ENCODE data around the gene VSNL1. TPM values are rescaled to one million over a fixed set of nuclear protein-coding genes. Genes with fewer than 3 reads are reported as not detected.

The VSNL1 gene
- total RNA-seq, 1 experiment from 2014 or later = 68.6 TPM

DNA sequence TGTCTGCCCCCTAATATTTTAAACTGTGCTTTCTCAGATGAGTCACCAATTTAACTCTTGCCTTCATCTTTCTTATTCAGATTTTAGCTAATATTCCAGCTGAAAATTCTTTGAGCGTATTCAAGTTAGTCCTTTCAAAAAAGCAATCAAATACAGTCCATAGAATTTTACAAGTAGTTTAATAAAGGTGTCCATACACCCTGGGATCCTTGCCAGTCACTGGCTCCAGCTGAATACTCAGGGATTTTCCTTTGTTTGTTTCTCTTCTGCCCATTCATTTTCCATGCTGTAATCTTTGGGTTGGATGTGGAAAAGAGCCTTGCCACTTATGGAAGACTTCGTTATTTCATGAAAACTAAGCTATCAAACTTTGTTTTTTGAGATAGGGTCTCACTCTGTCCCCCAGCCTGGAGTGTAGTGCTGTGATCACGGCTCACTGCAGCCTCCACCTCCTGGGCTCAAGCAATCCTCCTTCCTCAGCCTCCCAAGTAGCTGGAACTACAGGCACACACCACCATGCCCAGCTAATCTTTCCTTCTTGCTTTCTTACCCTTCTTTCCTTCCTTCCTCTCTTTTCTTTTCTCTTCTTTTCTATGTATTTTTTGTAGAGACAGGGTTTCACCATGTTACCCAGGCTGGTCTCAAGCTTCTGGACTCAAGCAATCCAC is 34.0 kb downstream of the VSNL1 start:
- no peak for DNase-seq (ENCODE audit: low read depth)
- in situ Hi-C loops (cut with HindIII; ENCODE audit: low pct_unique_long_range_greater_than_20kb, low sequenced_read_pairs) = no loop called here

DNA sequence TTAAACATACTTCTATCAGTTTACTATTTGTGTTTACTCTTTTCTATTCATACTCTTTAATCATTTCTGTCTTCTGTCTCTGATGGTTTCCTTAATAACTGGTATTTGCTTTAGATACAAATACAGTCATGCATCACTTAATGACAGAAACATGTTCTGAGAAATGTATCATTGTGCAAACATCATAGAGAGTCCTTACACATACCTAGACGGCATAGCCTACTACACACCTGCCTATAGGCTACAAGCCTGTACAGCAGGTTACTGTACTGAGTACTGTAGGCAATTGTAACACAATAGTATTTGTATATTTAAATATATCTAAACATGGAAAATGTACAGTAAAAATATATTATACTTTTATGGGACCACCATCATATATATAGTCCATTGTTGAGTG is 36.3 kb downstream of the VSNL1 start:
- in situ Hi-C loops (cut with HindIII; ENCODE audit: low pct_unique_long_range_greater_than_20kb, low sequenced_read_pairs) = no loop called here
- no peak for DNase-seq (ENCODE audit: low read depth)

DNA sequence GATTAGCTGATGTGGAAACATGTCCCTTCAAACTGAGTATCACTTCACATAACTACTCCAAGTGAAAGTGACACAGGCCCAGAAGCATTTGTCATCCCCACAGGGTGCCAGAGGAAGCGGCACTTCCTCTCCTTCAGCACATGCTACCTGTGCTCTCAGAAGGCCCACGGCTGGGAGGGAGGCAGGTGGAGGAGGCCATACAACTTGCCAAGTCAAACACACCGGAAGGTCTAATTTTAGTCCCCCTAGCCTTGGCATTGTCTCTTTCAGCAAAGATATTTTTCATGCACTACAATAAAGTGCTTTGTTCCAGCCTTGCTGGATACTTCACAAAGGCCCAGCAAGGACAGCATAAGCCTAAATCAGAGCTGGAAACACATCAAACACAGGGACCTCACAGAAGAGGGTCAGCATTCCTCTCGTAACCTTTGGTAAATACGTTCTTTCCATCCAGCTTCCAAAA is 38.0 kb downstream of the VSNL1 start:
- in situ Hi-C loops (cut with HindIII; ENCODE audit: low pct_unique_long_range_greater_than_20kb, low sequenced_read_pairs) = no loop called here
- no peak for DNase-seq (ENCODE audit: low read depth)

DNA sequence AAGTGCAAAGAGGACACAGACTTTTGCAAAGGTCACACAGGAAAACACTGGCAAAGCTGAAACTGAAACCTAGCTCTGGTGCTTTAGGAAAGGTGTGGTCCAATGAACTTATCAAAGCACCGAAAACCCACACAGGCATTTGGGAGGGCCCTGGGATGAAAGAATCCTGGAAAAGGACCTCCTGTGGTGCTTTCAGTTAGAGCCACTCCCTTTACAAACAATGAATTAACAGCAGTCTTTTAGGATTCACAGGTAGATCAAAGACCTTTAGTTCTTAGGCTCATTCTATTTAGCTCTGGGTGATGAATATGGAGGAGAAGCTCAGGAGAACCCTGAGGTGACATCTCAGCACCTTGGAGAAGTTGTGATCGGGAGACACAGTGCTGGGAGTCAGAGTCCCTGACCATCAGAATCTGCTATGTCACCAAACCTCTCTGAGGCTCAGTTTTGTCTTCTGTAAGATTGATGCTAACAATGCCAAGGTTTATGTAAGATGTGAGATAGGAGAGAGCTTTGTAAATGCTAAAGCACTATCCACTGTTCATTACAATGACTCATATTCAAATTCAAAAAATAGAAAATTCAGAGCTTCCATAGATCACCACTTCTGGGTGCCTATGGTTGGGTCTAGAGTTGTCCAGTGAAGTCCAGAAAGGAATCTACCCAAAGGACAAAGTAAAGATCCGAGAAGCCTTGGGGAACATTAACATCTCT is 39.3 kb downstream of the VSNL1 start:
- in situ Hi-C loops (cut with HindIII; ENCODE audit: low pct_unique_long_range_greater_than_20kb, low sequenced_read_pairs) = no loop called here
- no peak for DNase-seq (ENCODE audit: low read depth)

DNA sequence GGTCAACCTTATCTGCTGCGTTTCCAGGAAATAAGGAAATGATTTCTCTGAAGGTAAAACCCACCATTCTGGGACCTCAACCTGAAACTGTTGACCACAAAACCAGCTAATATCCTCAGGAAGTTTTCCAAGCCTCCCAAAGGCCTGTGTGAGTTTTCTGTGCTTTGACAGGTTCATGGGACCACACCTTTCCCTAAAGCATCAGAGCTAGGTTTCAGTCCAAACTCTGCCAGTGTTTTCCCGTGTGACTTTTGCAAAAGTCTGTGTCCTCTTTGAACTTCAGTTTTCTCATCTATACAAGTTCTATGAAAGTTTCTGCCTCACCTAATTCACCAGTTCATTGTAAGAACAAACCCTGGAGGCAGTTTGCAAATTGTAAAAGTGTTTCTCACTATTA is 39.8 kb downstream of the VSNL1 start:
- no peak for DNase-seq (ENCODE audit: low read depth)
- in situ Hi-C loops (cut with HindIII; ENCODE audit: low pct_unique_long_range_greater_than_20kb, low sequenced_read_pairs) = no loop called here

DNA sequence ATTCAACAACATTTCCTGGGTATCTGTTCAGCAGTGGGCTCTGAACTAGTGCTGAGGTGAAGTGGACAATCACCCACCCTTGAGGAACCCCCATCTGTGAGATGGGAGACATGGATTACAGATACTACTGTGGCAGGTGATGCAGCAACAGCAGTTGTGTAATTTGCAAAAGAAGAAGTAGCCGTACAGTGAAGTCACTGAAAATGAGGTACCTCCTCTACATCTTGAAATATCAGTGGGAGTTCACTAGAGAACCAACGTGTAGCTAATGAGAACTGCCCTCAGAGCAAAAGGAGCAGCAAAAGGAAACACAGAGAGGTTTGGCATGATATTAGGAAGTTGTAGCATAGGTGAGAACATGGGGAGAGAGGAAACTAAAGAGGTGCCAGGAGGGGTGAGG is 41.3 kb downstream of the VSNL1 start:
- no peak for DNase-seq (ENCODE audit: low read depth)
- in situ Hi-C loops (cut with HindIII; ENCODE audit: low pct_unique_long_range_greater_than_20kb, low sequenced_read_pairs) = no loop called here

DNA sequence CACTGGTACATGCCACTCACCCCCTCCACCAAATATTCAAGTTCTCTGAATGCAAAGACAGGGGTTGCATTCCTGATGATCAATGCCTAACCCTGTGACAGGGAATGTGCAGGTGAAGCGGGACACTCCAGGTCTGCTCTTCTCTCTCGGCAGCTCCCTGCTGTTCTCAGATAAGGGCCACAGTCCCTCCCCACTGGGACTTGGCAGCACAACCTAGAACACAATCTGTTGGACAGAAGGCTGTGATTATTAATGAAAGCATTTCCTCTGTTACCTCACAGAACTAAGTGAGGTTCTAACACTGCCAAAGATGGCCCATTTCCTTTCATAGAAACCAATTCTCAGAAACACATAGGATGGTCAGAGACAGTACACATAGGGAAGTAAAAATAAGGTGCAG is 42.7 kb downstream of the VSNL1 start:
- no peak for DNase-seq (ENCODE audit: low read depth)
- in situ Hi-C loops (cut with HindIII; ENCODE audit: low pct_unique_long_range_greater_than_20kb, low sequenced_read_pairs) = no loop called here

DNA sequence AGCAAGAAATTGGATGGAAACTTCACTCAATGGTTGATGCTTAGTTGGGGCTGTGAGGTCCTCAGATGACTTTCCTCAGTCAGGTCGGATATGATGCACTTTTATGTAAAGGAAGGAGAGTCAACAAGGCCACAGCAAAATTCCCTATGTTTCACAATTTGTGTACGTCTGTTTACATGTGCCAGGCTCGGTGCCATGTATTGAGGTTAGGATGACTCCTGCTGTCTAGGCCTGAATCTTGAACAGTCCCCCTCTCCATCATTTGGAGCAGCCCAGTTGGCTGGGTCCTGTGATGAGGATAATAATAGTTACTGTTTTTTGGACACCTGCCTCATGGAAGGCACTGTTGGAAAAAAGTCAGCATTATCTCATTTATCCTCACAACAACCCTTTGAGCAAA is 43.1 kb downstream of the VSNL1 start:
- in situ Hi-C loops (cut with HindIII; ENCODE audit: low pct_unique_long_range_greater_than_20kb, low sequenced_read_pairs) = no loop called here

DNA sequence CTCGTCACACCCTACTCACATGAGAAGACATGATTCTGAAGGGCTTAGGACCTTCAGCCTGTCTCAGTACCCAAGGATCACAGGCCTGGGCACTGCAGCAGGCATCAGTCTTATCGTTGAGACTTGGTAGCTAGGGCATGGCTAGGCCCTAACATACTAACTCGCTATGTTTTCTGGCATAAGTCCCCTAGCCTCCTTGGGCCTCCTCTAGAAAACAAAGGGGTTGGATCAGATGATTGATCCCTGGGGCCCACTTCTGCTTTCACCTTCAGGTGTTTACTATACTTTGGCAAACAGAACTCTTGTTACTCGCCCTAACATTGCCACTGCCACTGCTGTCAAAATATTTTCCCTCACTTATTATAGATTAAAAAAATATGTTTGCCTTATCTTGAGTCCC is 44.2 kb downstream of the VSNL1 start:
- in situ Hi-C loops (cut with HindIII; ENCODE audit: low pct_unique_long_range_greater_than_20kb, low sequenced_read_pairs) = no loop called here
- no peak for DNase-seq (ENCODE audit: low read depth)

More for the DNA sequence above, 43.1 kb downstream of the VSNL1 start:
- no peak for DNase-seq (ENCODE audit: low read depth)

DNA sequence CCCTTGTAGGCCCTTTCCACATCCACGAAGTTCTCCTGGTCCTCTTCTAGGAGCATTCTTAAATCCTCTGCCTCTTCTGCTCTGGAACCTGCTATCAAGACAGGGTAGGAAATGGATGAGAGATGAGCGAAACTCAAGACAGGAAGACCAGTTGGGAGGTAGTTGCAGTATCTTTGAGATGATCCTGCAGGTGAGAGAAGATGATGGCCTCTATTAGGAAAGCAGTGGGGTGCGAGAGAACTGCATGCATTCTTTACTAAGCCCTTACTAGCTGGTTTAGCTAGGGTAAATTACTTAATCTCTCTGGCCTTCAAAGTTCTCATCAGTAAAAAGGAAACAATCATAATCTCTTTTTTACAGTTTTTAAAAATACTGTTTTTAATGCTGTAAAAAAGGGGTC is 47.0 kb downstream of the VSNL1 start:
- DNase-seq (ENCODE audit: low read depth) = no peak
- in situ Hi-C loops (cut with HindIII; ENCODE audit: low pct_unique_long_range_greater_than_20kb, low sequenced_read_pairs) = no loop called here

DNA sequence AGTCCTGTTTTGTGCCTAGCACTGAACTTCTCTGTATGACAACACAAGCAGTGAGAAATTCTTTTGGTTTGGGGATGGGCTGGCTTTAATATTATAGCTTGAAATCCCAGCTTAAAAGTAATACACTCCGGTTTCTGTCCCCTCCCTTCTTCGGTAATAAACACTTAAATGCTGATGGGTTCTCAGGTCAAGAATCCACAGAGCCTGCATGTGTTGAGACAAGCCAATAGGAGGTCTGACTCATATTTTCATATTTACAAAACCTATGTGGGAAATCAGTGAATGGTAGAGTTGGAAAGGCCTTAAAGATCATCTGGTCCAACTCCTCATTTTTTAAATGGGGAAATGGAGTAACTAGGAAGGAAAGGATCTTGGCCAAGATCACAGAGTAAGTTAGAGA is 47.5 kb downstream of the VSNL1 start:
- in situ Hi-C loops (cut with HindIII; ENCODE audit: low pct_unique_long_range_greater_than_20kb, low sequenced_read_pairs) = no loop called here
- no peak for DNase-seq (ENCODE audit: low read depth)

DNA sequence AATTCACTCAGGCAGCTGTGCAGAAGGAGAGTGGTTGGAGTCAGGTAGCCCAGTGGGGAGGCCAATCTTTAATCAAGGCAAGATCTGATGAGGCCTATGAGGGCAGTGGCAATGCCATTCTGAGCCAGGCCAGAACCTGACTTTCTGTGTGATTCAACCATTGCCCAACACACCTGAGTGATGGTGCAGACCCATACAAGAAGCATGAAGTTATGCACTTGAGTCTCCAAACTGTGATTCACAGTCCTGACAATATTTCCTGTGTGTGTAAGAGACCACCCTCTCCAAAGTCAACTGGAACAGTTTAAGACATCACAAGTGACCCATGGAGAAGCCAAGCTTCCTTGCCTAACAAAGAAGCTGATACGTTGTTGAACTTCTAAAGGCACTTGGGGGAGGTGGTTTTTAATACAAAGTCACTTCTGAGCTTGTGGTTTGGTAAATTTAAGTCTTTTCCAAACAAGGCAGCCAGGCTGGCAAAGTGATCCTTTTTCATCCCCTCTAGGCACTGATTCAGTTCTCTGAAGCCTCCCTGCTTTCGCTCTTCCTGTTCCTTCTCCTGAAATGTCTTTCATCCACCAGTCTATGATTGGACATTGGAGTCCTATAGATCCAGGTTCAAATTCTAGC is 49.0 kb downstream of the VSNL1 start:
- in situ Hi-C loops (cut with HindIII; ENCODE audit: low pct_unique_long_range_greater_than_20kb, low sequenced_read_pairs) = no loop called here
- DNase-seq (ENCODE audit: low read depth) = no peak

DNA sequence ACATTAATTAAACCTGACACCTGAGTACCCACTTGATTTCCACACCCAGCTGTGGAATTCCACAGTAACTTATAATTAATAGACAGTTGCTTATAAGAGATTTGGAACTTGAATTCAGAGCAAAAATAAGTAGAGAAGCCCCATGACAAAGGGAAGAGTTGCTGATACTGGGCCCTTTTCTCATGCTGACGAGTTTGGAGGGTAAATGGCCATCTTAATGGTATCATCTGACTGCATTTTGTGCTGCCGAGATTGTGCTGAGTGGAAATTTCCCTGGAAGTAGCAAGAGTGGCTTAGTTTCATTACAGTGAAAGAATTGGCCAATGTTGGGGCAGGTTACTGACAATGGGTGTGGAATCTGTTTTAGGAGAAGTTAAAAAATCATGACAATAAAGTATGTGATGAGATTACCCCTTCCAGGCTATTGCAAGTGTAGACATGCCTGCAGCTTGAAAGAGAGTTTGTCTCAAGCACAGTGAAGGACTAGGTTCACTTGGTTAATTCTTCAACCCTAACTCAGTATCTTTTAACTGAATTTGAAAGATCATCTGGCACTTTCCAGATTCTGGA is 49.9 kb downstream of the VSNL1 start:
- in situ Hi-C loops (cut with HindIII; ENCODE audit: low pct_unique_long_range_greater_than_20kb, low sequenced_read_pairs) = no loop called here

DNA sequence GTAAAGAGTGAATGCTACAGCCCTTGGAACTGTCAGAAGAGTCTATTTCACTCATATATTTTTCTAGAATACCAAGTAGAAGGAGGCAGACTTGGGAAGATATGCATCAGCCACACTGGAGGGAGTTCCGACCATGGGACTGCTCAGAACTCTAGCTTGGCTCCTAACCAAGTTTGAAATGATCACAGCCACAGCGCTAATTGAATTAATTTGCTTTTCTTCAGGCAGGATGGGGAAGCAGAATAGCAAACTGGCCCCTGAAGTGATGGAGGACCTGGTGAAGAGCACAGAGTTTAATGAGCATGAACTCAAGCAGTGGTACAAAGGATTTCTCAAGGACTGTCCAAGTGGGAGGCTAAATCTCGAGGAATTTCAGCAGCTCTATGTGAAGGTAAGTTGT is 51.4 kb downstream of the VSNL1 start:
- no peak for DNase-seq (ENCODE audit: low read depth)
- in situ Hi-C loops (cut with HindIII; ENCODE audit: low pct_unique_long_range_greater_than_20kb, low sequenced_read_pairs) = no loop called here

More for the DNA sequence above, 49.9 kb downstream of the VSNL1 start:
- DNase-seq (ENCODE audit: low read depth) = no peak

DNA sequence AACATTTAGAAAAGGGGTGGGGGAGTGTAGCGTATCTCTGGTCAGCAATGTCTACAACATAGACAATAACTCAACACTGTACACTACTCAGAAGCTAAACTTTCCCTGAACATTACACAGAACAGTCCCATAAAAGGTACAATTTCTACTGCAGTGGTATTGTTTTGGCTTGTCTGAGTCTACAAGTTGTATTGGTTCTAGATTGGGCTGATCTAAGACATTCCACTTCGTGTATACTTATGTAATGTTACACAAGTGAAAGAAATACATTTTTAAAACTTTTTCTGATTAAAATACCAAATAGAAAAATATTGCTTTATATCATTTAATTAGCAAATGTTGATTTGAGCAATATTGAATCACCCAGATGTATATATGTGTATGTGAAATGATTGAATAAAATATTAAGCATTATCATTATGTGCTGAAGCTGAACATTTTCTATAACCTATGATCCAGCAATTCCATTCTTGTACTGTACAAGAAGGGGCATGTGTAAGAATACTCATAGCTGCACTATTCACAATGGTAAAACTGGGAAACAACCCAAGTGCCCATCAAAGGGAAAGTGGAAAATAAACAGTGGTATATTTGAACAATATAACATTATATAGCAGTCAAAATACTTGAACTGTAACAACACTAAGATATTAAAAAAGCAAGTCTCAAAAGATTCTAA is 52.4 kb downstream of the VSNL1 start:
- no peak for DNase-seq (ENCODE audit: low read depth)
- in situ Hi-C loops (cut with HindIII; ENCODE audit: low pct_unique_long_range_greater_than_20kb, low sequenced_read_pairs) = no loop called here

DNA sequence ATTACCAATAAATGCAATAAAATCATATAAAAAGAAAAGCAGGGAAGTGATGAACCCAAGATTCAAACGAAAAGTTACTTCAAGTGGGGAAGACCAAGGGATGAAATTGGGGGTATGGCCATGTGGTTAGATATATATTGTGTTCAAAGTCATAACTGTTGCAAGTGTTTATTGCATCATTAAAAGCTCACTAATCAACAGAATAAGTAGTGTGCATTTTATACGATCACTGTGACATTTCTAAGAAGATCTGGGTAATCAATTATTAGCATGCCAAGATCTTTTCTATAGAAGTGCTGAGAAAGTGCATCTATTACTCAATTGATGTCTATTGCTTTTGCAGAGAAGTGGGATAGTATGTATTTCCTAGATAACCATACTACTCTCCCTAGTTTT is 52.9 kb downstream of the VSNL1 start:
- in situ Hi-C loops (cut with HindIII; ENCODE audit: low pct_unique_long_range_greater_than_20kb, low sequenced_read_pairs) = no loop called here

DNA sequence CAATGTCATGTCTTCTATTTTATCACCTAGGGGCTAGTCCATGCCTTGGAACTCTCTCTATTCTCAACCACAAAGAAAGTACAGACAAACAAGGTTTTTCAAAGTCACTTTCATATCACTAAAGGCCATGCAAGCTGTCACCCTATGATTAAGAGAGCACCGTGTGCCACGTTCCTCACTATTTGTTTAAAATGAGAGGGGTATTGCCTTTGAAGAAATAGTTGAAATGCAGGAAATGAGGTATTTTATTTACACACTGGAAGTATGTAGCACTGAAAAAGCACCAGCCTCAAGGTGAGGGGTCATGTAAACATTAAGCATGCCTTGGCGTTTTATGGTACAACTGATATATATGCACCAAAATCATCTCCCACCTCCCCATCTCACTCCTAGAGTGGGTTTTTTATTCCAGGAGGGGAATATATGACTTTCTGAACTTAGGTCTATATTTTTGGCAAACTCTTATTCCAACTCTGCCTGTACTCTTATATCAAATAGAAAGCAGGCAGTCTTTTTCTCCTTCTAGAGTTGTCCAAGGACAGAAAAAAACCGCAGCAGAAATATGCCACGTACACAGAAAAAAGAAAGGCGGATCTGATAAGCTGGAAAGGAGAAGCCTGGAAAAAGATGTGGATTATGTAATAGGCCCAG is 53.5 kb downstream of the VSNL1 start:
- in situ Hi-C loops (cut with HindIII; ENCODE audit: low pct_unique_long_range_greater_than_20kb, low sequenced_read_pairs) = no loop called here
- DNase-seq (ENCODE audit: low read depth) = no peak

More for the DNA sequence above, 52.9 kb downstream of the VSNL1 start:
- DNase-seq (ENCODE audit: low read depth) = no peak
